Stimulated activated CD4-positive, alpha-beta T cell treated with anti-CD3 and anti-CD28 coated beads, Interleukin-1b, Interleukin-23, amount 100 ng/mL, for 48 hours (primary cell): ENCODE results near the gene LRSAM1.
"Not testable (repeated sequence)": the region's sequence is repeated elsewhere in the genome, so short reads cannot be mapped to it uniquely, and the experiment has no call there.

ENCODE experiments used
- DNase-seq: peaks from one replicate; pipeline ENCODE4 v3.0.0-alpha.2; 2020

The LRSAM1 gene

DNA sequence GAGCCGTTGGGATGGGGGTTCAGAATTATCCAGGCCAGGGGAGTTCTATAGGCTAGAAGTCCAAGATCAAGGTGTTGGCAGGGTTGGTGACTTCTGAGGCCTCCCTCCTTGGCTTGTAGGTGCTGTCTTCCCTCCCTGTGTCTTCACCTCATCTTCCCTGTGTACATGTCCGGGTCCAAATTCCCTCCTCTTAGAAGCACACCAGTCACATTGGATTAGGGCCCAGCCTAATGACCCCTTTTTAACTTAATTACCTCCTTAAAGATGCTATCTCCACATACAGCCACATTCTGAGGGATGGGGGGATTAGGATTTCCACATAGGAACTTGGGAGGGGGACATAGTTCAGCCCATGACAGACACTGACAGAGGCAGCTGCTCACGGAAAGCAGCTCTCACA is 12.1 kb downstream of the LRSAM1 start:
- no peak for DNase-seq

DNA sequence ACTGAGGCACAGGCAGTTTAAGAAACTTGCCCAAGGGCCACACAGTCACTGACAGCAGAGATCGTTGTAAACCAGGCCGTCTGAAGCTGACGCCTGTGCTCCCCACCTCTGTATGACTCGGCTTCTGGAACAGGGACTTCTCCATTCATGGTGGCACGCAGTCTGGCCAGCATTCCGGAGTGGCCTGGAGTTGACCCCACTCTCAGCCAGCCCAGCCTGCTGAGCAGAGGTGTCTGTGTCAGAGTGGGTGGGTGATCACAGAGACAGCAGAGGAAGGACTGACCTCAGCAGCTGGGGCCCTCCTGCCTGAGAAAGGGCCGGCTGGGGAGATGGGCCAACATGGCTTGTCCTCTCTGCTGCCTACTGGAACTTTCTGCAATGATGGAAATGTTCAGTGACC is 12.6 kb downstream of the LRSAM1 start:
- DNase-seq: no peak

DNA sequence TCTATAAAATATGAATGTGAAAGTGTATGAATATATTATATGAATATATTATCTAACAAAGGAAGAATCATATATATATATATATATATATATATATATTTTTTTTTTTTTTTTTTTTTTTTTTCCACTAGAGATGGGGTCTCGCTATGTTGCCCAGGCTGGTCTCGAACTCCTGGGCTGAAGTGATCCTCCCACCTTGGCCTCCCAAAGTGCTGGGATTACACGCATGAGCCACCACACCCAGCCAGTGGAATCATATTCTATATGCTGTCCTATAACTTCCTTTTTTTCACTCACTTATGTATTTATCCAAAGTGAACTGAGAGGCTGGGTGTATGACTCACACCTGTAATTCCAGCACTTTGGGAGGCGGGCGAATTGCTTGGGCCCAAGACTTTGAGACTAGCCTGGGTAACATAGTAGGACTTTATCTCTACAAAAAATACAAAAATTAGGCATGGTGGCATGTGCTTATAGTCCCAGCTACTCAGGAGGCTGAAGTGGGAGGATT is 15.2 kb downstream of the LRSAM1 start:
- not testable (repeated sequence) for DNase-seq

DNA sequence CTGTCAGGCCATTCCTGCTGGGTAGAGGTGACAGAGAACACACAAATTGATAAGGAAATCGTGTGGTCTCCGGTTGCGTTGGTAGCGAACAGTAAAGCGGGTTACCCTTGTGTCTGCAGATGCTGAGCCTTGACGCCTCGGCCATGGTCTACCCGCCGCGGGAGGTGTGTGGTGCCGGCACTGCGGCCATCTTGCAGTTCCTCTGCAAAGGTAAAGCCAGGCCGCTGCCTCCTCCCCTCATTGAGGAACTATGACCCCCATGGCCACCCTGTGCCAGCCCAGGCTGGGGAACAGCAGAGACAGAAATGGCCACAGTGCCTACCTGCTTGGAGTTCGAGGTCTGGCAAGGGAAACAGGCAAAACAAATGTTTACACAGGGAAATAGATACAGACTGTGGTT is 16.3 kb downstream of the LRSAM1 start:
- DNase-seq: no peak

DNA sequence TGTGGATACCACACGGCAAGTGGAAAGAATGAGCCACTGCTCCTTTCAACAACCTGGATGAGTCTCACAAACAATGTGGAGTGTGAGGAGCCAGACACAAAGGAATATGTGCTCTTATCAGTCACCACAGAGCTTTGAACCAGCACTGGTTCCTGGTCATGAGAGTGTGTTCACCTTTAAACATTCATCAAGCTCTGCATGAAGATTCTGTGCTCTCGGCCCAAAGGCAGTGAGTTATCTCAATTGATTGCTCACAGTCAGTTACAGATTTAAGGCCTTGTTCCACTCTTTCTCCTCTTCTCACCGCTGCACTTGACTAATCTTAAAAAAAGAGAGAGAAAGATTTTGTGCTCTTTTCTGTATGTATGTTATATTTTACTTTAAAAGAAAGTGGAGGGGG is 19.4 kb downstream of the LRSAM1 start:
- no peak for DNase-seq

DNA sequence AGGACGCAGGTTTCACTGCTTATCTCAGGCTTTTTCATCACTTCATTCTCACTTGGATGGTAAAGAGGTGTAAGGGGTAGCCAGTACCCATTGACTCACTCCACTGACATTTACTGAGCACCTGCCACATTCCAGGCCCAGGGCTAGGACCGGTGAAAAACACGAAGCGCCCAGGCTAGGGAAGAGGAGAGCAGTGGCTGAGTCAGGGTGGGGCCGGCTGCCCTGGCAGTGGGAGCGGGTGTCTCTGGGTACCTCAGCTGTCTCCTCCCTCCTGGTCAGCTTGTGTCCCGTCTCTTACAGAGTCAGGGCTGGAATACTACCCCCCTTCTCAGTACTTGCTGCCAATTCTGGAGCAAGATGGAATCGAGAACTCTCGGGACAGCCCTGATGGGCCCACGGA is 22.2 kb downstream of the LRSAM1 start:
- no peak for DNase-seq

DNA sequence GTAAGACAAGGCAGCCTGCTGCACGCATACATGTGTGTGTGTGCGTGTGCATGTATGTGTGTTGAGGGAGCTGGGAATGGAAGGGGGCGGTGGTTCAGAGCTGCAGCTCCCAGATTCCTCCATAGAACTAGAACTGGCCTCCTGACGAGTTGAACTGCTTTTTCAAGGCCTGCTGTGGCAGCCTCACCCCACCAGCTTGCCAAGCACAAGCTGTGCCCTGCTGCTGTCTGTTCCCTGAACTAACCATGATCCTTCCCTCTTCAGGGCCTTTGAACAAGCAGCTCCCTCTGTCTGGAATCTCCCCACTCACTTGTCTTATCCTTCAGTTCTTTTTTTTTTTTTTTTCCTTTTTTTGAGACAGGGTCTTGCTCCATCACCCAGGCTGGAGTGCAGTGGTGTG is 22.6 kb downstream of the LRSAM1 start:
- no peak for DNase-seq

DNA sequence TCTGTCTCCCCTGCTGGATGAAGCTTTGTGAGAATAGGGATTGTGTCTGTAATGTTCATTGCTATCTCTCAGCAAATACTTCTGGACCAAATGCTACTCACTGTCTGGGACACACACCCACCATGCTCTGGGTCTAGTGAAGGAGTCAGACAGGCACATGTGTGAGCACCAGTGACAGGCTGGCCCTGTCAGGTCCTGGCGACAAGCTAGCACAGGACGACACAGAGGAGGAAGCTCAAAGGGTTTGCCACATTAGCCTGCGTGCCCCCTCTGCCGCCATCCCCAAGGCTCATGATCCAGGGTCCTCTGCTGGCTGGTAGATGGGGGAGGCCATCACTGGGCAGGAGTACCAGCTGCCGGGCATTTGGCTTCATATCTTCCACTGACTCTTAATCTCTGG is 23.3 kb downstream of the LRSAM1 start:
- no peak for DNase-seq

DNA sequence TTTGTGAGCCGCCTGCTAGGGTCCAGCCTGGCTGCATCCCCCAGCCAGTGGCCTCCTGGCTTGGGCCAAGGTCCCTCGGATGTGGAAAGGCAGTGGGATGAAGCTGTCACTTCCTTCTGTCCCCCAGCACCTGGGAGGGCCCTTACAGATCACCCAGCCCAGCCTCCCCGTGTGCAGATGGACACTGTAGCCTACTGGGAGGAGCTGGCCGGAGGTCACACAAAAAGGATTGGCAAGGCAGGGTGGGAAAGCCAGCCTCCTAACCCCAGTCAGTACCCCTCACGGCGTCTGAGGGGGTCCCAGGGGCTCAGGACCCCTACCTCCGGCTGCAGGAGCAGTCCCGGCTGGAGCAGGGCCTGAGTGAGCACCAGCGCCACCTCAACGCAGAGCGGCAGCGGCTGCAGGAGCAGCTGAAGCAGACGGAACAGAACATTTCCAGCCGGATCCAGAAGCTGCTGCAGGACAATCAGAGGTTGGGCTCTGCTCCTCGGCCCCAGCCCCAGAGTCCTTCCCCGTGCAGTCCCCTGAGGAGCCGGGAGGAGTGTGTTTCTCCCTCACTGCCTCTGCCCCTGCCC is 28.3 kb downstream of the LRSAM1 start:
- DNase-seq: no peak

DNA sequence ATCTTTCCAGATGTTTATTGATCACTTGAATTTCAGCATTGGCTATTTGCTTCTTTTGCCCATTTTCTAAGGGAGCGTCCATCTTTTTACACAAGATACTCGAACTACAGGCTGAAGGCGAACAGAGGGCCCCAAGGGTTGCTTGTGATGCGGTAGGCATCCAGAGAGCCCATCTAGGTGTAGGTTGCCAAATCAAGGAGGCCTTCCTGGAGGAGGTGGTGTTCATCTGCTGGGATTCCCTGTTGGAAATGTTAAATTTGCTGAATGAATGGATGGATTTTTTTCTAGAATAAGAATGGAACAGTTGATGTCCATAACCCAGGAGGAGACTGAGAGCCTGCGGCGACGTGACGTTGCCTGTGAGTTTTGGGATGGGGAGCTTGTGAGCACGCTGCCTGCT is 31.4 kb downstream of the LRSAM1 start:
- DNase-seq: no peak

DNA sequence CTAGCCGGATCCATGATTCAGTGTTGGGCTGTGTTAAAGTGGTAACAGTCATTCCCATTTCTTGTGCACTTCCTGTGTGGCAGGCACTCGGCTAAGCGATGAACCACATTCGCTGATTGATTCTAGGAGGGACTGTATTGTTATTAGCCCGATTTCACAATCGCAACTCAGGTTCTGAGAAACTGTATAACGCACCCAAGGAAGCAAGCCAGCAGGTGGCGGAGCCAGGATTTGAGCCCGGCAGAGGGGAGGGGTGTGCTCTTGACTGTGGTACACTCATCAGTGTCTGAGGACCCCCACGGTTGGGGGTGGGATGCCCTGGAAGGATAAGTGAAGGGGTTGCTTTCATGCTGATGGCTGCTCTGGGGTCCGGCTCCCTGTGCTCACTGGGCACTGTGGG is 34.7 kb downstream of the LRSAM1 start:
- no peak for DNase-seq

DNA sequence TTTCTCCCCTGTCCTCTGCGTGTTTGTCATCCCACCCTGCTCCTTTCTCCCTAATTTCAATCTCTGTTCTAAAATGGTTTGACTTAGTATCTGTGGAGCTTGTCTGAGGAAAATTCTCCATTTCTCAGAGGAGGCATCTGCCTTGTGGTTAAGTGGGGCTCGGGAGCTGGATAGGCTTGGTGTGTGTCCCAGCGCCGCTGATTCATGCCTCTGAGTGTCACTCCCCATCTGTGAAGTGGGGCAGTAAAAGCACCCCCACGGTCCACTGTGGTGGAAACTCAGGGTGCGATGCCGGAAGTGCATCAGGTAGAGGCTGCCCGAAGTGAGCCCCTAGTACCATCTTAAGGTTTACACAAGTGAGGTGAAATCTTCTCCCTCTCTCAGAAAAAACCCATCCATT is 37.6 kb downstream of the LRSAM1 start:
- no peak for DNase-seq

DNA sequence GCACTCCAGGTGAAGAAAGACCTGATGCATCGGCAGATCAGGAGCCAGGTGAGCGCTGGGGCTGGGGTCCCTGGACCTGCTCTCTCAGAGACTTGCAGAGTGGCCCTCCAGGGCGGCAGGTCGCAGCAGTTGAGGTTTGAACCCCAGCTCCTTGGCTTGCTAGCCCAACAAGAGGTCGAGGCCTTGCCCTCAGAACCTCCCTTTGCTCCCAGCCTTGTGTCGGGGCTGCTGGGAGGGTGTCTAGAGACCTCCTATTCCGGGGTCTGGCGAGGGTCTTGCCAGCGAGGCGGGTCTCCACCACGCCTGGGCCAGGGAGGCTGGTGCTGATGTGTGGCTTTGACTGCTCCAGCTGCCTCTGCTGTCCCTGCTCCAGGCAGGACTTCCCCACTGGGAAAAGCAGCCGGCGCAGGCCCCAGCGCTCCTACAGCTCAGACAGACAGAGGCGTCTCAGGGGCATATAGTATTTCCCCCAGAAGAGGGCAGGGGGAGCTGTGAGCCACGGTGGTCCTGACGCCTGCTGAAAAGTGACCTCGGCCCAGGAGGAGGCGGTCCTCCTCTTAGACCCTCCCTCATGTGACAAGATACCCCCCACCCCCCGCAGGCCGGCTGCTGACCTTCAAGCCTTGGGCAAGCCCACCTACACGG is 38.3 kb downstream of the LRSAM1 start:
- DNase-seq: no peak

DNA sequence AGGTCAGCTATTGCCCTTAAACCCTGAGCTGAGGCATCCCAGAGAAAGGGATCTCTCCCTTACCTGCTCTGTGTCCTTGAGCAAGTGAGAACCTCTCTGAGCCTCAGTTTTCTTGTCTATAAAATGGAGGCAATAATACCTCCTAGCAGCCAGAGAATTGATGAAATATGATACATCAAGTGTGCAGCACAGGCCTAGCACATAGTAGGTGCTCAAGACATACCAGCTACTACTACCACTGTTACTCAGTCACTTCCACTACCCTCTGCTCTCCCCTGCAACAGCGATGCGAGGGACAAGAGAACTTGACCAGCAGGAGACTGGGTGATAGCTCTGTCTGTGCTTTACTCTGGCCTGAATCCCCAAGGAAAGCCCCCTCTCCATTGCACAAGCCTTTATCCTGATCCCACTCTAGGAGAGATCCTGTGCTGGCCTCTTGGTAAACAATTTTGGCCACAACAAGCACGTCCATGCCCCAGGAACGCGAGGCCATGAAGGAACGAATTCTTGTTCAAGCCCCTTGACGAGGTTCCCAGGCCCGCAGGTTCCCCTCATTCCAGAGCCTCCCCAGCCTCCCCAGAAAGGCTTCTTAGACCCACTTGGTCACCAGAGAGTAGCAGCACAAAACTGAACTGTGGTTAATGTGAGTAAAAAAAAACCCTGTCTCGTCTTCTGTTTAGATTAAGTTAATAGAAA is 39.4 kb downstream of the LRSAM1 start:
- no peak for DNase-seq

DNA sequence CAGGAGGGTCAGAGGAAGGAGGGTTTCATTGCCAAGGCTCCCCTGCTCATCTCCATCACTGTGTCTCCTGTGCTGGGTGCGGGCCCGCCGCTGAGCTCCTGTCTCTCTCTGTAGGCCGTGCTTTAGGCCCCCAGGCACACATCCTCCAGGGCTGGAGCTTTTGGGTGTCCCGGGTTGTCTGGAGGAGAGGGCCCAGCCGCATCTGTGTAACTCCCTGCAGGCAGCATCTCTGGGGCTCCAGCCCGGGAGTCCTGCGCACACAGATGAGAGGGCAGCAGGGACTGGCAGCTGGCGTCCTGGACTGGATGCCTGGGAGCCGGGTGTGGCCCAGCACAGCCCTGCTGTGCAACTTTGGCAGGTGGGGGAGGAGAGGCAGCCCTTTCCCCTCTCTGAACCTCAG is 40.2 kb downstream of the LRSAM1 start:
- DNase-seq: no peak

DNA sequence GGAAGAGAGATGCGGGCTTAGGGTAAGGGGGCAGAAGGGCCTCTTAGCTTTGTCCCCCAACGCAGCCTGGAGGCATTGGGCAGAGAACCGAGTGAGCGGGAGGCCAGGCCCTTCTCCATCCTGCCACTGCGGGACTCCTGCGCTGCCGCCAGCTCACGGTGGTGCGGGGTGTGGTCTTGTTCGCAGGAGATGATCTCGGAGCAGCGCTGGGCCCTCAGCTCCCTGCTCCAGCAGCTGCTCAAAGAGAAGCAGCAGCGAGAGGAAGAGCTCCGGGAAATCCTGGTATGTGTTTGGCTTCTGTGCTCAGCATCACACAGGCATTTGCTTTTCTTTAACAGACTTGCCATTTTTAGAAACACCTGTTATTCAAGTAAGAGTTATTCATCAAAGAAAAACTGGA is 41.3 kb downstream of the LRSAM1 start:
- DNase-seq: no peak

DNA sequence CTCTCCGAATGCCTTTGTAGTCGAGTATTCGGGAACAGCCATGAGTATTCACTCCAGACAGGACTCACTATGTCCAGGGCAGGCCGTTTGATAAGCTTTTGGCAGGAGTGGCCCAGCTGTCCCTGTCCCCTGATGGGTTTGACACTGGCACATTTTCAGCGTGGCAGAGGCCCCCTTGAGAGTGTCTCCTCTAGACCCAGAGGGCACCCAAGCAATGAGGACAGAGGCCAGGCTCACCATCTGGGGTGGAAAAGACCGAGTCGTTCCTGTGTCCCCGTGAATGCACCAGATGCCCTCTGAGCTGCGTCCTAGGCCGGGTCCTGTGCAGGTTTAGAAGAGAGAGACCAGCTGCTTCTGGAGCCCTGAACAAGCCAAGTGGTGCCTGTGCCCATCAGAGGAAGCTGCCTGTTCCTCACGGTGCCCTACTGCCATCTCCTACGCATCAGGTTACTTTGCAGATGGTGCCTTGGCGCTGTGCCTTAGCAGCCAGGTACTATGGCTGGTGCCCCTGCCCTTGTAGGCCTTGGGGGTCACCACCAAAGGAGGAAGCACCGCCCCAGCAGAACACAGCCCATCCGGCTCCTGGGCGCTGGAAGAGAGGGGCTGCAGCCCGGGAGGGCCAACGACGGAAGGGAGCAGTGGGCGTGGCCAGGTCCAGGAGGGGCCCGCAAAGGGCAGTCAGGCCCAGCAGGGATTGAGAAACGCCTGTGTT is 42.4 kb downstream of the LRSAM1 start:
- no peak for DNase-seq

DNA sequence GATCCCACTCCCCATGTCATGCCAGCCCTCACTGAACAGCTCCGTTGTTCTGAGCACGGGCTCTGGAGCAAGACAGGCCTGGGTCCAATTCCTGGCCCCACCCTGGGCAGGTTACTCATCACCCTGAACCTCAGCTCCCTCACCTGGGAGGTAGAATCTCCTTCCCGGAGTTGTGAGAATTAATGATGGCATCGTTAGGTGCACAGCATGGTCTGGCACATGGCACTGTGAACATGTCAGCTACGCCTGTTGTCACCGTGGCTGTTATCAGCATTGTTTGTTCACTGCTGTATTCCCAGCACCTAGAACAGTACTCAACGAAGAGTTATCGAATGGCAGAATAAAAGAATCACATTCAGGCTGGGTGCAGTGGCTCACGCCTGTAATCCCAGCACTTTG is 43.0 kb downstream of the LRSAM1 start:
- DNase-seq: no peak

DNA sequence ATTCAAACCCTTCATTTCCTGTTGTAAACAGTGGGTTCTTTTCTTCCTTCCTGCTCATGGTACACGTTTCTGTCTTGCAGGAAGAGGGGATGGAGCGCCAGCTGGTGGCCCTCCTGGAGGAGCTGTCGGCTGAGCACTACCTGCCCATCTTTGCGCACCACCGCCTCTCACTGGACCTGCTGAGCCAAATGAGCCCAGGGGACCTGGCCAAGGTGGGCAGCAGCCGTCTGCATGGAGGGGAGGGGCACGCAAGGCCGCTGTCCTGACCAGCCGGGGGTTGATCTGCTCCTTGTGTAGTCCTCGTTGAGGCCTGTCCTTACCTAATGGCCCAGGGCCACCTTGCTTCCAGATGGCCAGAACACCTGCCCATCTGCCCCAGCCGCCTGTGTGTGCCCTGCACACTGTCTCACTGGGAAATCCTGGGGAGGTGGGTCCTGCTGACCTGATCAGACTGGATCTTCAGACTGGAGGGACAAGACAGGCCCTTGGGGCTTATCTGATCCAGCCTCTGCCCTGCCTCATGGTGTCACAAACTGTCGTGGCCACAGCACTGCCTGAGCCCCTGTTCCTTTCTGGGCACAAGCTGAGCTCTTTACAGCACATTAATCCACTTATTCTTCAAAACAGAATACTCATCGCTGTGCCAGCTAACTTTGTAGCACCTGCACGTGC is 44.7 kb downstream of the LRSAM1 start:
- no peak for DNase-seq

DNA sequence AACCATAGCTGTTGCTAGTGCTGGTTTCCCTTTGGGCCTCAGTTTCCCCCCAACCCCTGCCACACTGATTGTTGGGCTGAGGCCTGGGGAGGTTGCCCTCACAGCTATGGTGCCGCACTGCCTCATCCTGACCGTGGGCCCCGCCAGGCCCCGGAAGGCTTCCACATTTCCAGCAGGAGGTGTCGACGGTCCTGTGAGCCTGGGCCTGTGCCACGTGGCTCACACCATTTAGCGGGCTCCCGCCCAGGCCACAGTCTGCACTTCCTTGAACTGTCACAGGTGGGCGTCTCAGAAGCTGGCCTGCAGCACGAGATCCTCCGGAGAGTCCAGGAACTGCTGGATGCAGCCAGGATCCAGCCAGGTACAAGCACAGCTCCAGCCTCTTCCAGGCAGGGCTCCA is 45.7 kb downstream of the LRSAM1 start:
- DNase-seq: no peak

DNA sequence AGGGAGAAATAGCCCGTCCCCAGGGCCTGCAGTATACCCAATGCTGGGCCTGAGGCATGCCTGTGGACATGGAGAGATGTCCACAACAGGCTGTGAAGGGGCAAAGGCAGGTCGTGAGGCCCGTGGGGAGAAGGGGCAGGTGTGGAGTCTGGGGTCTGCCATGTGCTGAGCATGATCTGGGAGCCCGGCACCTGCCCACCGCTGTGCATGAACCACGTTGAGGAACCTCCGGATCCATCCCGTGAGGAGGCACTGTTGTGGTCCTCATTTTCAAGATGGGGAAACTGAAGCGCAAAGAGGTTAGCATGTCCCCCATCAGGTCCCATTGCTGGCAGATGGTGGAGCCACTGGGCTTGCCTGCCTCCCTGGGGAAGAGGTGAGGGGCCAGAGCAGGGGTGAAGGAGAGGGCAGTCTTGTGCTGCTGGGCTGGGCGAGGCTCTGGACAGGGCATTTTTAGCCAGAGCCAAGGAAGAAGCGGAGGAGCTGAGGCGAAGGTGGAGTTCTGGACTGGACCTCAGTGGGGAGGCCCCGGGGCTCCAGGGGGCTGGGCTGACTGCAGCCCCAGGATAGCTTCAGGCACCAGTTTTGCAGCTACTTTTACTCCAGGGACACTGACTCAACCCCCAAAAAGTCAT is 46.5 kb downstream of the LRSAM1 start:
- no peak for DNase-seq

DNA sequence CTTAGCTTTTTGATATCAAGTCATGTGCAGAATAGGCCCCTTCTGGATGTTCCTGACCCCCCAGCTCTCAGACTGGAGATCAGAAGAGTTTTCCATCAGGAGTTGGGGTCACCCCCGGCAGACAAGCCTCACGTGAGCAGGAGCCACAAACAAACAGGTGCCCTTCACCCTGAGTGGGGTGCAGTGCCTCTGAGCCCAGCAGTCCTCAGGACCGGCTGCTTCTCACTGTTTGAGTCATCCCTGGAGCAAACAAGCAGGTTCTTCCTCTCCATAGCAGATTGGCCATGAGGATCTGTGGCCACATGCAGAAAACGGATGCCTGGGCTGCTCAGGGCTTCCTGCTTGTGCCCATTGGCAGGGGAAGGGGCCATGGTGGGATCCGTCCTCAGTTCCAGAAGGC is 47.0 kb downstream of the LRSAM1 start:
- DNase-seq: no peak

DNA sequence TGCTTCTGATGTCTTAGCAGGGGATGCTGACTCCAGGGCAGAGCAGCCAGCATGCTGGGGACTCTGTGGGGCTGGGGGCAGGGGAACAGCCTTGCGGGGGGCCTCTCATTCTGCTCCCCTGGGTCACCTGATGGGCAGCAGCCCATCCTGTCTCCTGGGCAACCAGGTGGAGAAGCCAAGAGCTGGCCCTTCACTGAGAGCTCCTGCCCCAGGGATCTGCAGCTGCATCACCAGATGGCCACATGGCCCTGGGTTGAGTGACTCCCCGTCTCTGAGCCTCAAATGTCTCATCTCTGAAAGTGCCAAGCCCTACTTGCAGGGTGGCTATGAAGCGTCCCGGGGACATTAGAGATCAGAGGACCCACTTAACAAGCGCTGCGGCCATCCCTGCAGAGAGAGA is 49.1 kb downstream of the LRSAM1 start:
- DNase-seq: no peak
